PC-9 (cell line): Measurements from ENCODE around the gene BMPR1B. TPM values are rescaled to one million over a fixed set of nuclear protein-coding genes. Genes with fewer than 3 reads are reported as not detected.

Experiments used
- BruUV-seq: library from RNA; stranded (reverse); fragments of 400-500 nt; replicated peaks from 2 replicates; lab custom pipeline; 2021; lab: Mats Ljungman, UMichigan
- CTCF ChIA-PET: fragments of 300-600 bp; sonication (Branson Sonifier 250); formaldehyde crosslinking; loops from one replicate; lab custom pipeline; 2022; ENCODE audit warnings: antibody characterized with exemption; lab: Charles Lee
- POLR2A ChIA-PET: fragments of 300-600 bp; sonication (Branson Sonifier 250); formaldehyde crosslinking; loops from one replicate; lab custom pipeline; 2022; ENCODE audit warnings: antibody characterized with exemption; ENCODE audit not compliant: unreplicated experiment; lab: Charles Lee
- DNase-seq, 2 experiments: peaks; one replicate each; pipeline versions ENCODE4 v3.0.0 to v3.0.0-alpha.2; 2015 to 2022; ENCODE audit warnings: mixed read lengths in 1 of 2
- H2AFZ ChIP-seq: fragments of 200-600 bp; sonication (generic); 2 replicates; pipeline ENCODE4 v1.8.1; 2017; ENCODE audit warnings: antibody characterized with exemption
- H3F3A ChIP-seq: fragments of 200-600 bp; sonication (generic); 2 replicates; pipeline ENCODE4 v1.8.1; 2017; ENCODE audit warnings: antibody characterized with exemption, mild to moderate bottlenecking, low read depth; ENCODE audit not compliant: insufficient read depth
- H3K27ac ChIP-seq: fragments of 200-600 bp; sonication (generic); 2 replicates; pipeline ENCODE4 v1.6.1; 2016; ENCODE audit warnings: mixed run types
- H3K27me3 ChIP-seq: fragments of 200-600 bp; sonication (generic); 2 replicates; pipeline ENCODE4 v1.6.1; 2016; ENCODE audit warnings: low read depth, mixed run types; ENCODE audit not compliant: insufficient read depth
- H3K36me3 ChIP-seq: fragments of 200-600 bp; sonication (generic); 2 replicates; pipeline ENCODE4 v1.6.1; 2016; ENCODE audit warnings: low read depth, mixed run types
- H3K4me1 ChIP-seq: fragments of 200-600 bp; sonication (generic); replicated peaks from 2 replicates; pipeline ENCODE4 v1.6.1; 2016; ENCODE audit warnings: mixed run types; ENCODE audit not compliant: insufficient read depth
- H3K4me2 ChIP-seq: fragments of 200-600 bp; sonication (generic); 2 replicates; pipeline ENCODE4 v1.6.1; 2017; ENCODE audit warnings: mixed run types
- H3K4me3 ChIP-seq: fragments of 200-600 bp; sonication (generic); 2 replicates; pipeline ENCODE4 v1.6.1; 2016; ENCODE audit warnings: mixed run types
- H3K79me2 ChIP-seq: fragments of 200-600 bp; sonication (generic); 2 replicates; pipeline ENCODE4 v1.6.1; 2017; ENCODE audit warnings: low read depth, mixed run types
- H3K9me2 ChIP-seq: fragments of 200-600 bp; sonication (generic); 2 replicates; pipeline ENCODE4 v1.8.1; 2017; ENCODE audit warnings: mild to moderate bottlenecking; ENCODE audit not compliant: insufficient read depth
- H3K9me3 ChIP-seq: fragments of 200-600 bp; sonication (generic); 2 replicates; pipeline ENCODE4 v1.8.1; 2016; ENCODE audit warnings: low read depth; ENCODE audit not compliant: insufficient read depth
- H4K20me1 ChIP-seq: fragments of 200-600 bp; sonication (generic); 2 replicates; pipeline ENCODE4 v1.8.1; 2017; ENCODE audit not compliant: insufficient read depth
- CTCF ChIP-seq: fragments of 200-600 bp; sonication (generic); conservative IDR thresholded peaks from 2 replicates; pipeline ENCODE4 v1.6.1; 2017; ENCODE audit warnings: mixed run types, antibody characterized with exemption, mild to moderate bottlenecking, moderate library complexity
- EZH2 ChIP-seq: fragments of 200-600 bp; sonication (generic); IDR thresholded peaks from 2 replicates; pipeline ENCODE4 v1.8.0; 2017; ENCODE audit warnings: antibody characterized with exemption, low read depth
- intact Hi-C: fragments of 100-400 bp; cut with micrococcal nuclease; formaldehyde crosslinking; loops from one replicate; pipeline ENCODE4 v1.10.0; 2022; ENCODE audit not compliant: unreplicated experiment
- total RNA-seq: library from RNA; stranded (reverse); gene quantifications from 2 replicates; pipeline ENCODE4 v1.2.3, GENCODE V29; 2021

Gene BMPR1B
- total RNA-seq, 1 experiment from 2014 or later = 1.1 TPM

GRCh38 chr4:95180531-95181242 lies 422.9 kb downstream of the BMPR1B start:
- Histone ChIP-seq H2AFZ (no peak overlapping the region), H3K9me2 (no peaks in the 10 kb centered on the region), H4K20me1 (no peaks in the 10 kb centered on the region), H3K4me1 (no peaks in the 10 kb centered on the region), H3K9me3 (no peaks in the 10 kb centered on the region), H3K27ac (no peak overlapping the region), H3K79me2 (no peaks in the 10 kb centered on the region), H3K4me3 (no peak overlapping the region), H3K36me3 (no peaks in the 10 kb centered on the region), H3F3A (no peaks in the 10 kb centered on the region), H3K27me3 (no peaks in the 10 kb centered on the region), H3K4me2 (no peak overlapping the region)
- no peak for DNase-seq
- ChIA-PET POLR2A (interaction anchor here (0.6 kb wide), 1 partner anchor 38 kb away, joined by 6 read pairs; no protein-coding TSS in a partner anchor), CTCF (no interaction called here)
- TF ChIP-seq EZH2 = no peak
- no peak for TF ChIP-seq CTCF
- BruUV-seq = no TSS peak
- intact Hi-C loops = no loop called here

GRCh38 chr4:95181243-95181995 lies 423.7 kb downstream of the BMPR1B start:
- Histone ChIP-seq H3K36me3 (no peaks in the 10 kb centered on the region), H3K27ac (no peak overlapping the region), H3K27me3 (no peaks in the 10 kb centered on the region), H3K9me3 (no peaks in the 10 kb centered on the region), H3F3A (no peaks in the 10 kb centered on the region), H4K20me1 (no peaks in the 10 kb centered on the region), H3K9me2 (no peaks in the 10 kb centered on the region), H3K4me3 (no peak overlapping the region), H3K4me2 (no peak overlapping the region), H2AFZ (no peak overlapping the region), H3K79me2 (no peaks in the 10 kb centered on the region), H3K4me1 (no peaks in the 10 kb centered on the region)
- TF ChIP-seq CTCF = no peak
- no peak for TF ChIP-seq EZH2
- no peak for DNase-seq
- ChIA-PET CTCF (no interaction called here), POLR2A (interaction anchor here (0.6 kb wide), 1 partner anchor 37 kb away, joined by 6 read pairs; no protein-coding TSS in a partner anchor)
- no TSS peak for BruUV-seq
- intact Hi-C loops = no loop called here

- Histone ChIP-seq H3K9me2 (no peaks in the 10 kb centered on the region), H3K36me3 (no peaks in the 10 kb centered on the region), H3K27ac (no peak overlapping the region), H3K27me3 (no peaks in the 10 kb centered on the region), H3K79me2 (no peaks in the 10 kb centered on the region), H3K4me3 (no peak overlapping the region), H3F3A (no peaks in the 10 kb centered on the region), H2AFZ (no peak overlapping the region), H4K20me1 (no peaks in the 10 kb centered on the region), H3K4me2 (no peak overlapping the region), H3K4me1 (no peaks in the 10 kb centered on the region), H3K9me3 (no peaks in the 10 kb centered on the region)
- ChIA-PET CTCF (no interaction called here), POLR2A (no interaction called here)
- intact Hi-C loops = no loop called here
- no TSS peak for BruUV-seq
- no peak for DNase-seq
- TF ChIP-seq CTCF (no peak), EZH2 (no peak)
Observed at GRCh38 chr4:95181996-95182306, 424.2 kb downstream of the BMPR1B start.
